DOHH2 (cell line): ENCODE measurements around the gene AKR1B15.

Source experiments
- H3F3A ChIP-seq: fragments of 200-600 bp; sonication (generic), shearing (Covaris generic); 2 replicates; pipeline ENCODE4 v1.6.0; 2016; ENCODE audit warnings: antibody characterized with exemption, mild to moderate bottlenecking; ENCODE audit not compliant: control insufficient read depth, insufficient read depth
- H3K27ac ChIP-seq: fragments of 200-600 bp; sonication (generic); 2 replicates; pipeline ENCODE4 v1.5.1; 2014; ENCODE audit warnings: low read depth, mild to moderate bottlenecking, low read length, moderate library complexity
- H3K27me3 ChIP-seq: fragments of 200-600 bp; sonication (generic); 2 replicates; pipeline ENCODE4 v1.6.1; 2014; ENCODE audit warnings: mild to moderate bottlenecking, low read length, mixed read lengths; ENCODE audit not compliant: control insufficient read depth
- H3K36me3 ChIP-seq: fragments of 200-600 bp; sonication (generic); 2 replicates; pipeline ENCODE4 v1.6.1; 2014; ENCODE audit warnings: mild to moderate bottlenecking, low read length, moderate library complexity, mixed read lengths; ENCODE audit not compliant: control insufficient read depth
- H3K4me1 ChIP-seq: fragments of 200-600 bp; sonication (generic); 2 replicates; pipeline ENCODE4 v1.6.1; 2014; ENCODE audit warnings: mild to moderate bottlenecking, low read length, mixed read lengths; ENCODE audit not compliant: control insufficient read depth
- H3K4me2 ChIP-seq: fragments of 200-600 bp; sonication (generic); 2 replicates; pipeline ENCODE4 v1.6.0; 2014; ENCODE audit warnings: mild to moderate bottlenecking, low read length, moderate library complexity
- H3K4me3 ChIP-seq: fragments of 200-600 bp; sonication (generic); 2 replicates; pipeline ENCODE4 v1.5.1; 2014; ENCODE audit warnings: mild to moderate bottlenecking, low read length, mixed read lengths
- H3K79me2 ChIP-seq: fragments of 200-600 bp; sonication (generic); 2 replicates; pipeline ENCODE4 v1.6.1; 2014; ENCODE audit warnings: mild to moderate bottlenecking, low read length, mixed read lengths; ENCODE audit not compliant: control insufficient read depth
- H3K9me2 ChIP-seq: fragments of 200-600 bp; sonication (generic); replicated peaks from 2 replicates; pipeline ENCODE4 v1.6.1; 2014; ENCODE audit warnings: mild to moderate bottlenecking, low read length, mixed read lengths; ENCODE audit not compliant: control insufficient read depth
- H3K9me3 ChIP-seq: fragments of 200-600 bp; sonication (generic); 2 replicates; pipeline ENCODE4 v1.6.1; 2014; ENCODE audit warnings: antibody characterized with exemption, low read length, mixed read lengths; ENCODE audit not compliant: control insufficient read depth, insufficient read depth
- H4K20me1 ChIP-seq: fragments of 200-600 bp; sonication (generic); 2 replicates; pipeline ENCODE4 v1.6.0; 2014; ENCODE audit warnings: low read depth, mild to moderate bottlenecking, antibody characterized with exemption, low read length, moderate library complexity; ENCODE audit not compliant: control insufficient read depth, insufficient read depth
- CTCF ChIP-seq: fragments of 200-600 bp; sonication (generic); IDR thresholded peaks from one replicate; pipeline ENCODE4 v1.5.1; 2014; ENCODE audit warnings: antibody characterized with exemption, mild to moderate bottlenecking, low read depth, low read length; ENCODE audit not compliant: poor library complexity, severe bottlenecking
- EZH2phosphoT487 ChIP-seq: fragments of 200-600 bp; sonication (generic); IDR thresholded peaks from 2 replicates; pipeline ENCODE4 v1.6.1; 2017; ENCODE audit warnings: borderline replicate concordance, mild to moderate bottlenecking, antibody characterized with exemption, low read length, moderate library complexity, mixed read lengths

AKR1B15 gene

GRCh38 chr7:134627109-134627774, 78.3 kb downstream of the AKR1B15 start:
- Histone ChIP-seq H3K4me1 (no peaks in the 10 kb centered on the region), H3K27me3 (peaks cover 53% of the 10 kb centered on the region), H3F3A (no peaks in the 10 kb centered on the region), H3K9me2 (no peaks in the 10 kb centered on the region), H3K9me3 (no peaks in the 10 kb centered on the region), H3K4me2 (no peak overlapping the region), H3K36me3 (no peaks in the 10 kb centered on the region), H4K20me1 (no peaks in the 10 kb centered on the region), H3K79me2 (no peaks in the 10 kb centered on the region), H3K27ac (no peak overlapping the region), H3K4me3 (no peak overlapping the region)
- TF ChIP-seq CTCF (no peak), EZH2phosphoT487 (no peak)

- Histone ChIP-seq H3K9me3 (no peaks in the 10 kb centered on the region), H3F3A (no peaks in the 10 kb centered on the region), H3K4me3 (no peak overlapping the region), H3K27me3 (peaks cover 49% of the 10 kb centered on the region), H3K36me3 (no peaks in the 10 kb centered on the region), H3K79me2 (no peaks in the 10 kb centered on the region), H3K4me2 (no peak overlapping the region), H4K20me1 (no peaks in the 10 kb centered on the region), H3K9me2 (no peaks in the 10 kb centered on the region), H3K4me1 (no peaks in the 10 kb centered on the region), H3K27ac (no peak overlapping the region)
- TF ChIP-seq EZH2phosphoT487 (no peak), CTCF (no peak)
Observed at GRCh38 chr7:134627775-134628153, 78.9 kb downstream of the AKR1B15 start.

- Histone ChIP-seq H3F3A (no peaks in the 10 kb centered on the region), H3K9me3 (no peaks in the 10 kb centered on the region), H3K4me2 (no peak overlapping the region), H3K27ac (no peak overlapping the region), H3K4me1 (no peaks in the 10 kb centered on the region), H3K9me2 (no peaks in the 10 kb centered on the region), H3K36me3 (no peaks in the 10 kb centered on the region), H3K27me3 (peaks cover 36% of the 10 kb centered on the region), H3K79me2 (no peaks in the 10 kb centered on the region), H4K20me1 (no peaks in the 10 kb centered on the region), H3K4me3 (no peak overlapping the region)
- TF ChIP-seq CTCF (no peak), EZH2phosphoT487 (no peak)
Observed at GRCh38 chr7:134629445-134629844, 80.5 kb downstream of the AKR1B15 start.
